ENCODE data around the gene FAM131A. TPM values are rescaled to one million over a fixed set of nuclear protein-coding genes. Genes with fewer than 3 reads are reported as not detected.

The FAM131A gene
- total and polyA plus RNA-seq, 7 experiments from 2014 or later: 2.2 to 13.4 (median 8.2) TPM

DNA sequence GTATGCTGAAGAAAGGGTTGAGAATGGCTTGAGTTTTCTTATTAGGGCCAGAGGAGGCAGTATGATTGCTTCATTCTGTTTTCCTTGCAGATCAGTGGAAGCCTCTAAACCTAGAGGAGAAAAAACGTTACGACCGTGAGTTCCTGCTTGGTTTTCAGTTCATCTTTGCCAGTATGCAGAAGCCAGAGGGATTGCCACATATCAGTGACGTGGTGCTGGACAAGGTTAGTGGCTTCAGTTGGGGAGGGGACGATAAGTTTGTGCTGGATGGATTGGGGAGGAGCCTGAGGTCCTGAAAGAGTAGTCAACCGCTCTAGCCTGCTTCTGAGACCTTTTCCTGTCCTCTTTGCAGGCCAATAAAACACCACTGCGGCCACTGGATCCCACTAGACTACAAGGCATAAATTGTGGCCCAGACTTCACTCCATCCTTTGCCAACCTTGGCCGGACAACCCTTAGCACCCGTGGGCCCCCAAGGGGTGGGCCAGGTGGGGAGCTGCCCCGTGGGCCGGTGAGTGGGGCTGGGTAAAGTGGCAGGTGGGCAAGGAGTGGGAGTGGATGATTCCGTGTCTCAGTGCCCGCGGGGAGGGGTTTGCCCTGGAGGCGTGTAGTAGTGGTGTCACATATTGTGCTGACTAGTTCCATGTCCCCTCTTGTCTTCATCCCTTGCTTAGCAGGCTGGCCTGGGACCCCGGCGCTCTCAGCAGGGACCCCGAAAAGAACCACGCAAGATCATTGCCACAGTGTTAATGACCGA, 14.5 kb upstream of the FAM131A start:
- no peak for DNase-seq
- no peaks in the 10 kb centered on the region for H3K4me1 ChIP-seq (ENCODE audit: control insufficient read depth in 2 of 2, insufficient read depth in 2 of 2, low read length in 2 of 2)
- peak; percentile 55 for ATAC-seq
- POLR2A ChIA-PET: no interaction called here
- no peaks in the 10 kb centered on the region for H3K9me3 ChIP-seq (ENCODE audit: control insufficient read depth in 2 of 3, low read length in 3 of 3)
- intact Hi-C loops (cut with micrococcal nuclease): no loop called here
- H3K4me3 ChIP-seq (ENCODE audit: low read length): no peak overlapping the region
- CTCF ChIA-PET: no interaction called here
- Mint-ChIP-seq H3K4me3 (no peak overlapping the region), H3K9me3 (no peaks in the 10 kb centered on the region), H3K27me3 (no peaks in the 10 kb centered on the region), H3K4me1 (peaks cover 7 to 20% (median 10%) of the 10 kb centered on the region in 7 donors), H3K27ac (peak overlapping the region in 2 of 9 donors; percentile 10 to 59), H3K36me3 (peaks cover 27 to 68% (median 44%) of the 10 kb centered on the region in 5 donors)
- H3K27me3 ChIP-seq (ENCODE audit: control insufficient read depth in 2 of 2, insufficient read depth in 2 of 2, low read length in 2 of 2): no peaks in the 10 kb centered on the region
- peaks cover 46 to 92% (median 49%) of the 10 kb centered on the region in 3 experiments for H3K36me3 ChIP-seq (ENCODE audit: control insufficient read depth in 2 of 3, insufficient read depth in 3 of 3, low read length in 3 of 3)
- H3K27ac ChIP-seq (ENCODE audit: low read depth, low read length): no peak overlapping the region

DNA sequence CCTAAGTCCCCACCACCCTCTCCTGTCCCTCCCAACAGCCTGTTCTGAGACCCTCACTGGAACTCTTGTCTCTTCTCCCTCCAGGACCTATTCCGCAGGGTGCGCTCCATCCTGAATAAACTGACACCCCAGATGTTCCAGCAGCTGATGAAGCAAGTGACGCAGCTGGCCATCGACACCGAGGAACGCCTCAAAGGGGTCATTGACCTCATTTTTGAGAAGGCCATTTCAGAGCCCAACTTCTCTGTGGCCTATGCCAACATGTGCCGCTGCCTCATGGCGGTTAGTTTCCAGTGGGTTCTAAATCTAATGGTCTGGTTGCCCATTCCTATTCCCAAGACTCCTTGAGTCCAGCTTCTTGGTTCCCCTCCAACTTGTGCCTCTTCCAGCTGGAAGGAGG, 13.7 kb upstream of the FAM131A start:
- Mint-ChIP-seq H3K27me3 (no peaks in the 10 kb centered on the region), H3K4me3 (no peak overlapping the region), H3K4me1 (peaks cover 4 to 17% (median 8%) of the 10 kb centered on the region in 7 donors), H3K27ac (no peak overlapping the region), H3K9me3 (no peaks in the 10 kb centered on the region), H3K36me3 (peaks cover 27 to 76% (median 47%) of the 10 kb centered on the region in 5 donors)
- no peaks in the 10 kb centered on the region for H3K9me3 ChIP-seq (ENCODE audit: control insufficient read depth in 2 of 3, low read length in 3 of 3)
- ChIA-PET CTCF (interaction anchor here (1.1 kb wide), 1 partner anchor 30 kb away, joined by 3 read pairs; no protein-coding TSS in a partner anchor), POLR2A (no interaction called here)
- H3K4me1 ChIP-seq (ENCODE audit: control insufficient read depth in 2 of 2, insufficient read depth in 2 of 2, low read length in 2 of 2): no peaks in the 10 kb centered on the region
- no peak overlapping the region for H3K27ac ChIP-seq (ENCODE audit: low read depth, low read length)
- intact Hi-C loops (cut with micrococcal nuclease): no loop called here
- H3K36me3 ChIP-seq (ENCODE audit: control insufficient read depth in 2 of 3, insufficient read depth in 3 of 3, low read length in 3 of 3): peaks cover 53 to 96% (median 55%) of the 10 kb centered on the region in 3 experiments
- ATAC-seq (no peak), DNase-seq (no peak)
- H3K27me3 ChIP-seq (ENCODE audit: control insufficient read depth in 2 of 2, insufficient read depth in 2 of 2, low read length in 2 of 2): no peaks in the 10 kb centered on the region
- H3K4me3 ChIP-seq (ENCODE audit: low read length): no peak overlapping the region

DNA sequence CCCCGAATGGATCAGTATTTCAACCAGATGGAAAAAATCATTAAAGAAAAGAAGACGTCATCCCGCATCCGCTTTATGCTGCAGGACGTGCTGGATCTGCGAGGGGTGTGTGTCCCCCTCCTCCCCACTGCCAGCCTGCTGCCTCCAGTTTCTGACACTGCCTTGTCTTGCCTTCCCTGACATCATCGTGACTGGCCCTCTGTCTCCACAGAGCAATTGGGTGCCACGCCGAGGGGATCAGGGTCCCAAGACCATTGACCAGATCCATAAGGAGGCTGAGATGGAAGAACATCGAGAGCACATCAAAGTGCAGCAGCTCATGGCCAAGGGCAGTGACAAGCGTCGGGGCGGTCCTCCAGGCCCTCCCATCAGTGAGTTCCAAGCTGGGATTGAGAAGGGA, 12.1 kb upstream of the FAM131A start:
- H3K9me3 ChIP-seq (ENCODE audit: control insufficient read depth in 2 of 3, low read length in 3 of 3): no peaks in the 10 kb centered on the region
- Mint-ChIP-seq H3K36me3 (peaks cover 32 to 83% (median 57%) of the 10 kb centered on the region in 5 donors), H3K27ac (peak overlapping the region in 4 of 9 donors; percentile 41 to 65 (median 55)), H3K4me3 (no peak overlapping the region), H3K4me1 (peaks cover 0 to 14% (median 0%) of the 10 kb centered on the region in 7 donors), H3K9me3 (no peaks in the 10 kb centered on the region), H3K27me3 (no peaks in the 10 kb centered on the region)
- peaks cover 58 to 99% (median 67%) of the 10 kb centered on the region in 3 experiments for H3K36me3 ChIP-seq (ENCODE audit: control insufficient read depth in 2 of 3, insufficient read depth in 3 of 3, low read length in 3 of 3)
- no peaks in the 10 kb centered on the region for H3K27me3 ChIP-seq (ENCODE audit: control insufficient read depth in 2 of 2, insufficient read depth in 2 of 2, low read length in 2 of 2)
- POLR2A ChIA-PET: no interaction called here
- H3K4me1 ChIP-seq (ENCODE audit: control insufficient read depth in 2 of 2, insufficient read depth in 2 of 2, low read length in 2 of 2): no peaks in the 10 kb centered on the region
- H3K4me3 ChIP-seq (ENCODE audit: low read length): no peak overlapping the region
- DNase-seq (no peak), ATAC-seq (no peak)
- CTCF ChIA-PET: no interaction called here
- H3K27ac ChIP-seq (ENCODE audit: low read depth, low read length): no peak overlapping the region
- intact Hi-C loops (cut with micrococcal nuclease): no loop called here

DNA sequence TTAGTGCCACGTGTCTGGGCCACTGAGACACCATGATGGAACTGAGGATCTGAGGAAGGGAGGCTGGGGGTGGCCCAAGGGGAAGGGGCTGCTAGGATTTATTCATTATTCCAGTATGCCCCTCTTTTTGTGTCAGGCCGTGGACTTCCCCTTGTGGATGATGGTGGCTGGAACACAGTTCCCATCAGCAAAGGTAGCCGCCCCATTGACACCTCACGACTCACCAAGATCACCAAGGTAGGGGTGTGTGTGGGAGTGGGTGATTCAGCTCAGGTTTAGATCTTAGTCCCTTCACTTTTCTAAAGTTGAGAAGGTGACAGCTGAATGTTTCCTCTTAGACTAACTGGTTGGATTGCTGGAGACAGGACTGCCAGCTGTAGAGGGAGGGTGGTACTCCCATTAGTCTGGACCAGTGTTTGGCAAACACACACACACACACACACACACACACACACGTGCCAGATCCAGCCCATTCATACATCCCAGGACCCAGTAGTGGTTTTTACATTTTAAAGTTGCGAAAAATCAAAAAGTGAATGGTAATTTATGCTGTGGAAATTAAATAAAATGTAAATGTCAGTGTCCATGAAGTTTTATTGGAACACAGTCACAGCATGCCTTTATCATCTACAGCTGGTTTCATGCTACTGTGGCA, 11.6 kb upstream of the FAM131A start:
- CTCF ChIA-PET: no interaction called here
- no peak for ATAC-seq
- peak in 1 of 9 donors; percentile 42 for DNase-seq

DNA sequence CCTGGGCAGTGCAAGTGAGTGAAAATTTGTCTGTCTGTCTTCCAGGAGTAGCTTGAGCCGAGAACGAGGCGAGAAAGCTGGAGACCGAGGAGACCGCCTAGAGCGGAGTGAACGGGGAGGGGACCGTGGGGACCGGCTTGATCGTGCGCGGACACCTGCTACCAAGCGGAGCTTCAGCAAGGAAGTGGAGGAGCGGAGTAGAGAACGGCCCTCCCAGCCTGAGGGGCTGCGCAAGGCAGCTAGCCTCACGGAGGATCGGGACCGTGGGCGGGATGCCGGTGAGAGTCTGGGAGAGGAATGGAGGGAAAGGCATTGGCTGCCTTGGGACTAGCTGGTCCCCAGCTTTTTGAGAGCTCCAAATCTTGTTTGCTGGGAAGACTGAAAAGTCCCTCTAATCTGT, 10.2 kb upstream of the FAM131A start:
- Histone ChIP-seq H3K4me3 (ENCODE audit: low read length) (no peak overlapping the region), H3K9me3 (ENCODE audit: control insufficient read depth in 2 of 3, low read length in 3 of 3) (no peaks in the 10 kb centered on the region), H3K36me3 (ENCODE audit: control insufficient read depth in 2 of 3, insufficient read depth in 3 of 3, low read length in 3 of 3) (peaks cover 52 to 97% (median 52%) of the 10 kb centered on the region in 3 experiments), H3K27me3 (ENCODE audit: control insufficient read depth in 2 of 2, insufficient read depth in 2 of 2, low read length in 2 of 2) (no peaks in the 10 kb centered on the region), H3K27ac (ENCODE audit: low read depth, low read length) (no peak overlapping the region), H3K4me1 (ENCODE audit: control insufficient read depth in 2 of 2, insufficient read depth in 2 of 2, low read length in 2 of 2) (no peaks in the 10 kb centered on the region)
- POLR2A ChIA-PET: interaction anchor here (0.6 kb wide), 1 partner anchor 14 kb away, joined by 3 read pairs; no protein-coding TSS in a partner anchor
- Mint-ChIP-seq H3K4me3 (no peak overlapping the region), H3K27ac (peak overlapping the region in 1 of 9 donors; percentile 22), H3K4me1 (peaks cover 0 to 9% (median 0%) of the 10 kb centered on the region in 7 donors), H3K36me3 (peaks cover 28 to 78% (median 44%) of the 10 kb centered on the region in 5 donors), H3K9me3 (no peaks in the 10 kb centered on the region), H3K27me3 (no peaks in the 10 kb centered on the region)
- CTCF ChIA-PET: no interaction called here
- ATAC-seq: no peak
- intact Hi-C loops (cut with micrococcal nuclease): no loop called here
- no peak for DNase-seq

More for the DNA sequence above, 11.6 kb upstream of the FAM131A start:
- H3K4me3 Mint-ChIP-seq: no peak overlapping the region
- H3K27me3 Mint-ChIP-seq: no peaks in the 10 kb centered on the region
- H3K9me3 ChIP-seq (ENCODE audit: control insufficient read depth in 2 of 3, low read length in 3 of 3): no peaks in the 10 kb centered on the region
- POLR2A ChIA-PET: no interaction called here
- no peaks in the 10 kb centered on the region for H3K4me1 ChIP-seq (ENCODE audit: control insufficient read depth in 2 of 2, insufficient read depth in 2 of 2, low read length in 2 of 2)
- H3K27me3 ChIP-seq (ENCODE audit: control insufficient read depth in 2 of 2, insufficient read depth in 2 of 2, low read length in 2 of 2): no peaks in the 10 kb centered on the region
- H3K36me3 Mint-ChIP-seq: peaks cover 29 to 79% (median 55%) of the 10 kb centered on the region in 5 donors
- intact Hi-C loops (cut with micrococcal nuclease): no loop called here
- peaks cover 58 to 97% (median 61%) of the 10 kb centered on the region in 3 experiments for H3K36me3 ChIP-seq (ENCODE audit: control insufficient read depth in 2 of 3, insufficient read depth in 3 of 3, low read length in 3 of 3)
- H3K9me3 Mint-ChIP-seq: no peaks in the 10 kb centered on the region
- no peak overlapping the region for H3K27ac ChIP-seq (ENCODE audit: low read depth, low read length)
- no peak overlapping the region for H3K4me3 ChIP-seq (ENCODE audit: low read length)
- H3K4me1 Mint-ChIP-seq: peaks cover 0 to 12% (median 0%) of the 10 kb centered on the region in 7 donors
- H3K27ac Mint-ChIP-seq: peak overlapping the region in 1 of 9 donors; percentile 41

DNA sequence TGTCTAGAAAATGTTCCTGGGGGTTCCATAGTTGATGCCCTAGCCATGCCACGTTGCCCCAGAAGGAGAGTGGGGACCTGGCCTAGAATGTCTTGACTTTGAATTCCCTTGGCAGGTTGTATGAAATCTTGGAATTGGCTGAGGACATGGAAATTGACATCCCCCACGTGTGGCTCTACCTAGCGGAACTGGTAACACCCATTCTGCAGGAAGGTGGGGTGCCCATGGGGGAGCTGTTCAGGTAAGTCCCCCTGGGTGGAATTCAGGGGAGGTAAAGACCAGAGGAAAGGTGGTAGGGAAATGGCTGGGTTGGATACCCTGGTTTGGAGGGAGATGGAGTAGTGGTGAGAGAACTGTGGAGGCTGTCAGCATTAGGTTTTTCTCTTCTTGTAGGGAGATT, 8.9 kb upstream of the FAM131A start:
- ATAC-seq (no peak), DNase-seq (no peak)
- Histone ChIP-seq H3K4me3 (ENCODE audit: low read length) (no peak overlapping the region), H3K27me3 (ENCODE audit: control insufficient read depth in 2 of 2, insufficient read depth in 2 of 2, low read length in 2 of 2) (no peaks in the 10 kb centered on the region), H3K36me3 (ENCODE audit: control insufficient read depth in 2 of 3, insufficient read depth in 3 of 3, low read length in 3 of 3) (peaks cover 45 to 97% (median 54%) of the 10 kb centered on the region in 3 experiments), H3K9me3 (ENCODE audit: control insufficient read depth in 2 of 3, low read length in 3 of 3) (no peaks in the 10 kb centered on the region), H3K27ac (ENCODE audit: low read depth, low read length) (no peak overlapping the region), H3K4me1 (ENCODE audit: control insufficient read depth in 2 of 2, insufficient read depth in 2 of 2, low read length in 2 of 2) (no peaks in the 10 kb centered on the region)
- H3K27ac Mint-ChIP-seq: peak overlapping the region in 1 of 9 donors; percentile 74
- H3K36me3 Mint-ChIP-seq: peaks cover 22 to 75% (median 43%) of the 10 kb centered on the region in 5 donors
- no peaks in the 10 kb centered on the region for H3K9me3 Mint-ChIP-seq
- ChIA-PET POLR2A (no interaction called here), CTCF (no interaction called here)
- peaks cover 0 to 19% (median 3%) of the 10 kb centered on the region in 7 donors for H3K4me1 Mint-ChIP-seq
- intact Hi-C loops (cut with micrococcal nuclease): no loop called here
- H3K27me3 Mint-ChIP-seq: no peaks in the 10 kb centered on the region
- H3K4me3 Mint-ChIP-seq: peak overlapping the region in 1 of 10 donors; percentile 71

Data from naive thymus-derived CD4-positive, alpha-beta T cell (primary cell).